Ovary (tissue), 3 donors: Measurements from ENCODE around the gene PTPRN2.

Experiments used
- CTCF ChIP-seq, 3 donors: fragments of 450-650 bp in 2 of 3; fragments of 200-600 bp in 1 of 3; IDR thresholded peaks; one replicate each; pipeline versions ENCODE4 v1.5.1 to v1.8.0; 2016 to 2022; ENCODE audit warnings: antibody characterized with exemption in 3 of 3, mild to moderate bottlenecking in 1 of 3
- POLR2A ChIP-seq: fragments of 450-650 bp; IDR thresholded peaks from one replicate; pipeline ENCODE4 v1.6.1; 2017; ENCODE audit warnings: antibody characterized with exemption, mild to moderate bottlenecking, moderate library complexity
- donor health status: DM: no; HTN: no; CAD: no.

- TF ChIP-seq POLR2A = no peak
- no peak for TF ChIP-seq CTCF (IDR thresholded peaks at IDR 0.05)
Measured at GRCh38 chr7:158228131-158228530, 359.5 kb downstream of the PTPRN2 start.
